Measurements from ENCODE around the gene DMPK. TPM values are rescaled to one million over a fixed set of nuclear protein-coding genes. Genes with fewer than 3 reads are reported as not detected.
"Not testable (repeated sequence)": the region's sequence is repeated elsewhere in the genome, so short reads cannot be mapped to it uniquely, and the experiment has no call there.

The DMPK gene
- total RNA-seq, 4 donors from 2014 or later = 18.9 to 32.6 (median 26.3) TPM

DNA sequence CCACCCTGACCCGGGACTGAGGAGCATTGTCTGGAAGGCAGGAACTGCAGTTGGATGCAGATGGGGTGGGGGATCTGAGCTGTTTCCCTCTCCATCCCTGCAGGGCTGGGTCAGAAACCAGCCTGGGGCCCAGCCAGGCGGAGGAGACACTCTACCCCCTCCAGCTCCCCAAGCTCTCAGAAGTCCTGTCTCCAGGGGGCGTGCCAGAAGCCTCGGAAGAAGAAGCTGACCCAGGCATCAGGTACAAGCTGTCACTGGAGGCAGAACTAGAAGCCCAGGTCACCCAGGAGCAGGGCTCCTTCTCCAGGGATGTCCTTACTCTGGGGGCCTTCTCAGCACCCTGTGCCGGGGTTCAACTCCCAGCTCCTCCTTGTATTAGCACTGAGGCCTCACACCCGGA, 28.7 kb downstream of the DMPK start:
- Histone ChIP-seq H3K4me3 (replicated peaks in 1 of 3) (no peak overlapping the region), H3K4me1 (no peaks in the 10 kb centered on the region), H3K27ac (no peak overlapping the region), H3K36me3 (no peaks in the 10 kb centered on the region), H3K9me3 (no peaks in the 10 kb centered on the region), H3K27me3 (no peaks in the 10 kb centered on the region)
- intact Hi-C loops (cut with DNase I) = no loop called here
- 66 to 87% methylated on average over 3 to 4 of the region's 6 CpGs for WGBS, 2 donors
- DNase-seq = no peak
- no peak for TF ChIP-seq POLR2A (IDR thresholded peaks at IDR 0.05)

DNA sequence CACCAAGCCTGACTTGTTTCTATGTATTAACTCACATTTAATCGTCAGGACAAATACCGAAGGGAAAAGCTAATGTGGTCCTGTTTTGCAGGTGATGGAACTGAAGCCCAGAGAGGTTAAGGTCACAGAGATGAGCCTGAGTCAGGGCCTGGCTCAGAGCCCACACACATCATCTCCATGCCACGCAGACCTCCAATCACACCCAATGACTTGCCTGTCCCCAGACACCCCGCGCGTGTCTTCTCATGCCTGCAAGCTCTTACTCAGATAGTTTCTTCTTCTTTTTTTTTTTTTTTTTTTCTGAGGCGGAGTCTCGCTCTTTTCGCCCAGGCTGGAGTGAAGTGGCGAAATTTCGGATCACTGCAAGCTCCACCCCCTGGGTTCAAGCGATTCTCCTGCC, 29.7 kb downstream of the DMPK start:
- no peak for TF ChIP-seq POLR2A (IDR thresholded peaks at IDR 0.05)
- TF ChIP-seq, protein P1, sequence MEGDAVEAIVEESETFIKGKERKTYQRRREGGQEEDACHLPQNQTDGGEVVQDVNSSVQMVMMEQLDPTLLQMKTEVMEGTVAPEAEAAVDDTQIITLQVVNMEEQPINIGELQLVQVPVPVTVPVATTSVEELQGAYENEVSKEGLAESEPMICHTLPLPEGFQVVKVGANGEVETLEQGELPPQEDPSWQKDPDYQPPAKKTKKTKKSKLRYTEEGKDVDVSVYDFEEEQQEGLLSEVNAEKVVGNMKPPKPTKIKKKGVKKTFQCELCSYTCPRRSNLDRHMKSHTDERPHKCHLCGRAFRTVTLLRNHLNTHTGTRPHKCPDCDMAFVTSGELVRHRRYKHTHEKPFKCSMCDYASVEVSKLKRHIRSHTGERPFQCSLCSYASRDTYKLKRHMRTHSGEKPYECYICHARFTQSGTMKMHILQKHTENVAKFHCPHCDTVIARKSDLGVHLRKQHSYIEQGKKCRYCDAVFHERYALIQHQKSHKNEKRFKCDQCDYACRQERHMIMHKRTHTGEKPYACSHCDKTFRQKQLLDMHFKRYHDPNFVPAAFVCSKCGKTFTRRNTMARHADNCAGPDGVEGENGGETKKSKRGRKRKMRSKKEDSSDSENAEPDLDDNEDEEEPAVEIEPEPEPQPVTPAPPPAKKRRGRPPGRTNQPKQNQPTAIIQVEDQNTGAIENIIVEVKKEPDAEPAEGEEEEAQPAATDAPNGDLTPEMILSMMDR (IDR thresholded peaks at IDR 0.05) = no peak
- intact Hi-C loops (cut with DNase I) = no loop called here
- Histone ChIP-seq H3K27me3 (no peaks in the 10 kb centered on the region), H3K27ac (no peak overlapping the region), H3K4me3 (replicated peaks in 1 of 3) (no peak overlapping the region), H3K9me3 (no peaks in the 10 kb centered on the region), H3K36me3 (no peaks in the 10 kb centered on the region), H3K4me1 (no peaks in the 10 kb centered on the region)
- no peak for DNase-seq
- WGBS, 2 donors = 95 to 96% methylated on average over 12 of the region's 12 CpGs

DNA sequence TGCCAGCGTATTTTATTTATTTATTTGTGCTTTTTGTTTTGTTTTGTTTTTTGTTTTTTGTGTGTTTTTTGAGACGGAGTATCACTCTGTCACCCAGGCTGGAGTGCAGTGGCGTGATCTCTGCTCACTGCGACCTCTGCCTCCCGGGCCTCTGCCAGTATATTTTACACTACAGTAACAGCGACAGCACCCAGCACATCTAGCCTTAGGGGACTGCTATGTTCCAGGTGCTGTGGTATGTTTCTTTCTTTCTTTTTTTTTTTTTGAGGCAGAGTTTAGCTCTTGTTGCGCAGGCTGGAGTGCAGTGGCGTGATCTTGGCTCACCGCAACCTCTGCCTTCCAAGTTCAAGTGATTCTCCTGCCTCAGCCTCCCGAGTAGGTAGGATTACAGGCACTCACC, 30.8 kb downstream of the DMPK start:
- WGBS, 2 donors = 91 to 92% methylated on average over 10 of the region's 10 CpGs
- intact Hi-C loops (cut with DNase I) = not testable (repeated sequence)

DNA sequence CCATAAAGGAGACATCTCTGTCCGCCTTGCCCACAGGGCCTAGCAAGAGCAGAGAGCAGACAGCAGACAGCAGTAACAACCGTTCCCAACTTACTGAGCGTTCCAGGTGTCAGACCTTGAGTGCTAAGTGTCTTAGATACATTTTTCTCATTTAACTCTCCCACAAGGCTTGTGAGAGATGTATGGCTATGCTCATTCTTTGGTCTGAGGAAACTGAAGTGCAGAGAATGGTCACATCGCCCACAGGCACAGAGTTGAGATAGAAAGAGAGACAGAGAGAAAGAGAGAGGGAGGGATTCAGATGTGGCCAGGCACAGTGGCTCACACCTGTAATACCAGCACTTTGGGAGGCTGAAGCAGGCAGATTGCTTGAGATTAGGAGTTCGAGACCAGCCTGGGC, 34.8 kb downstream of the DMPK start:
- Histone ChIP-seq H3K4me1 (no peaks in the 10 kb centered on the region), H3K36me3 (no peaks in the 10 kb centered on the region), H3K27ac (no peak overlapping the region), H3K4me3 (replicated peaks in 1 of 3) (no peak overlapping the region), H3K27me3 (no peaks in the 10 kb centered on the region), H3K9me3 (no peaks in the 10 kb centered on the region)
- intact Hi-C loops (cut with DNase I) = no loop called here
- 80 to 93% methylated on average over 5 of the region's 5 CpGs for WGBS, 2 donors
- TF ChIP-seq POLR2A (IDR thresholded peaks at IDR 0.05) = no peak
- TF ChIP-seq, protein P1 (IDR thresholded peaks at IDR 0.05) = no peak
- no peak for DNase-seq

More for the DNA sequence above, 30.8 kb downstream of the DMPK start:
- not testable (repeated sequence) for DNase-seq; H3K9me3 ChIP-seq; H3K27ac ChIP-seq; H3K4me3 ChIP-seq (replicated peaks in 1 of 3); H3K36me3 ChIP-seq; H3K4me1 ChIP-seq; H3K27me3 ChIP-seq

DNA sequence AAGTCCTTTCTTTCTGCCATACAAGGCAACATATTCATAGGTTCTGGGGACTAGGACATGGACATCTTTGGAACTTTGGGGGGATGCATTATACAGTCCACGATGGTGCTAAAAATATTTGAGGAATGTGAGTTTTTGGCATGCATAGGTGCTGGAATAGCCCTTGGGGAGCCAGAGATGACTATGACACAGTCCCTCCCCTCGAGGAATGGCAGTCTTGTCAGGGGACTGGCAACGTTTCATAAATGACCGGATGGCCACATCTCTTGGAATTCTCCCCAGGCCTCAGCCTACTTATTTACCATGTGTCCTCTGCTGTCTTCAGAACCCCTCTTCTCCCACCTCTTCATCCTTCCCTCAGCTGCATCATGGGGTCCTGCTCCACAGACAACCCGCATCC, 35.4 kb downstream of the DMPK start:
- 69 to 76% methylated on average over 4 to 5 of the region's 5 CpGs for WGBS, 2 donors
- DNase-seq = no peak
- Histone ChIP-seq H3K9me3 (no peaks in the 10 kb centered on the region), H3K27me3 (no peaks in the 10 kb centered on the region), H3K27ac (no peak overlapping the region), H3K4me3 (replicated peaks in 1 of 3) (no peak overlapping the region), H3K4me1 (no peaks in the 10 kb centered on the region), H3K36me3 (no peaks in the 10 kb centered on the region)
- no peak for TF ChIP-seq POLR2A (IDR thresholded peaks at IDR 0.05)
- TF ChIP-seq, protein P1 (IDR thresholded peaks at IDR 0.05) = no peak
- intact Hi-C loops (cut with DNase I) = no loop called here

DNA sequence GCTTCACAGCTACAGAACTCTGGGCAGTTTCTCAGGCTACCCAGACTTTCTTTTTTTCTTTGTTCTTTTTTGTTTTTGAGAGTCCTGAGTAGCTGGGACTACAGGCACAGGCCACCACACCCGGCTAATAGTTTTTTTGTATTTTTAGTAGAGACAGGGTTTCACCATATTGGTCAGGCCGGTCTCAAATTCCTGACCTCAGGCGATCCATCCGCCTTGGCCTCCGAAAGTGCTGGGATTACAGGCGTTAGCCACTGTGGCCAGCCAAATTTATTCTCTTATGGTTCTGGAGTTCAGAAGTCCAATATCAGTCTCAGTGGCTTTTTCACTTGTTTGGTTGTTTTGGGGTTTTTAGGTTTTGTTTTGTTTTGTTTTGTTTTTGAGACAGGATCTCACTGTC, 36.7 kb downstream of the DMPK start:
- intact Hi-C loops (cut with DNase I) = no loop called here
- H3K27ac ChIP-seq = no peak overlapping the region
- DNase-seq = no peak
- no peak overlapping the region for H3K4me3 ChIP-seq (replicated peaks in 1 of 3)
- no peaks in the 10 kb centered on the region for H3K36me3 ChIP-seq
- H3K4me1 ChIP-seq = no peaks in the 10 kb centered on the region
- H3K27me3 ChIP-seq = no peaks in the 10 kb centered on the region
- 83 to 85% methylated on average over 6 of the region's 6 CpGs for WGBS, 2 donors
- H3K9me3 ChIP-seq = no peaks in the 10 kb centered on the region
- TF ChIP-seq POLR2A (IDR thresholded peaks at IDR 0.05) = no peak
- TF ChIP-seq, protein P1 (IDR thresholded peaks at IDR 0.05) = no peak
